ENCODE data around the gene HAUS7.

HAUS7 gene

GRCh38 chrX:153450114-153450948 is 20.0 kb downstream of the HAUS7 start:
- DNase-seq, result no peak

- DNase-seq, result no peak
Observed at GRCh38 chrX:153449368-153450113, 20.8 kb downstream of the HAUS7 start.

GRCh38 chrX:153448556-153449367 is 21.6 kb downstream of the HAUS7 start:
- no peak for DNase-seq

GRCh38 chrX:153447581-153447960 is 22.8 kb downstream of the HAUS7 start:
- DNase-seq, result no peak

- no peak for DNase-seq
Observed at GRCh38 chrX:153446950-153447580, 23.3 kb downstream of the HAUS7 start.

- no peak for DNase-seq
Observed at GRCh38 chrX:153446636-153446936, 23.8 kb downstream of the HAUS7 start.

GRCh38 chrX:153445856-153446635 is 24.3 kb downstream of the HAUS7 start, which contains the start of gene TREX2:
TREX2 (minus strand) TSS chrX:153446056; CDS start chrX:153445430, 626 bp downstream.
- DNase-seq, result no peak

GRCh38 chrX:153445106-153445855 is 25.1 kb downstream of the HAUS7 start:
- no peak for DNase-seq

GRCh38 chrX:153444333-153445011 is 25.9 kb downstream of the HAUS7 start:
- DNase-seq, result no peak

GRCh38 chrX:153443476-153444332 is 26.7 kb downstream of the HAUS7 start:
- DNase-seq, result peak; percentile 10

- no peak for DNase-seq
Observed at GRCh38 chrX:153442463-153442862, 27.9 kb downstream of the HAUS7 start.

GRCh38 chrX:153441981-153442380 is 28.4 kb downstream of the HAUS7 start:
- no peak for DNase-seq

- DNase-seq, result peak; percentile 15
Observed at GRCh38 chrX:153441296-153441695, 29.1 kb downstream of the HAUS7 start.

- DNase-seq, result no peak
Observed at GRCh38 chrX:153440556-153441135, 29.7 kb downstream of the HAUS7 start.

GRCh38 chrX:153439977-153440376 is 30.4 kb downstream of the HAUS7 start:
- DNase-seq, result no peak

GRCh38 chrX:153438532-153438931 is 31.8 kb downstream of the HAUS7 start:
- no peak for DNase-seq

- no peak for DNase-seq
Observed at GRCh38 chrX:153435845-153436244, 34.5 kb downstream of the HAUS7 start.

- DNase-seq, result no peak
Observed at GRCh38 chrX:153434801-153435200, 35.6 kb downstream of the HAUS7 start.

GRCh38 chrX:153433781-153434285 is 36.5 kb downstream of the HAUS7 start:
- DNase-seq, result no peak

Measured in NCI-H2171 treated with DMSO at 0.1 percent for 48 hours (cell line).